ENCODE results near the gene TBC1D1.

Gene TBC1D1

DNA sequence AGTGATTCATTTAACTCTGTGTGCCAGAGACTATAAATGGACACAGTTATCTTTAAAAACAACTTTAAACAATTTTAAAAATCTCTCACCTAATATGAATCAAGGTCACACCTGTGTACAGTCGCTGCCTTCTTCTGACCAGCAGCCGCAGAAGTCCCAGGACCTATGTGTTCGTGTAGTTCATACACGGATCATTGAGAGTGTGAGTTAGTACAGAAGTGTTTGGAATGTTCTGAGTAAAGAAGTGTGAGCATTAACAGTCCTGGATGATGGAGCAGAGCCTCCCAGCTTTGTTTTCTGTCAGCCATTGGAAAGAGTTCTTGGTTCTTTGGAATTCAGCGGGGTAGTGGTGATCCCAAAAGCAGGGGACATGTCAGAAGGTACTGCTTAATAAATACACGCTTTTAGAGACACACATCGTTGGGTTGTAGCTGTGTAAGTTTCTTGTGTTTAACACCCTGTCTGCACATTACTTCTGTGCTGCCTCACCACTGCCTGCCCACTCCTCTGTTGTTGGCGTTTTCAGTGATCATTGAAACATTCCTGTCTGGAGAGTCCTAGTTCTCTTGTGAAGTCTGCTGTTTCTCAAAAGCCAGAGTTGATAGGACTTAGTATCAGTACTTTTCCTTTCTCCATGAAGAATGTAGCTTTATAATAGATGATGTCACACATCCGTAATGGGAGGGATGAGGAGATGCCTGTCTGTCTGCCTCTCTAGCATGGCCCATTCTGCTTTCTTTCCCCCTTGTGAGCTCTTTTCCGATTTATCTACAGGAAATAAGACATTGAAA, 159.9 kb downstream of the TBC1D1 start:
- TF ChIP-seq SIN3A (IDR thresholded peaks at IDR 0.05; ENCODE audit: borderline replicate concordance, insufficient read depth, low read length) (no peak), TAF1 (IDR thresholded peaks at IDR 0.05; ENCODE audit: borderline replicate concordance, insufficient read depth, low read length) (no peak), POLR2AphosphoS5 (IDR thresholded peaks at IDR 0.05; ENCODE audit: low read depth, low read length) (no peak), FOXP2 (optimal IDR thresholded peaks at IDR 0.05; ENCODE audit: borderline replicate concordance, extremely low read depth, extremely low read length, insufficient read depth) (no peak)
- TF ChIP-seq, protein P1, sequence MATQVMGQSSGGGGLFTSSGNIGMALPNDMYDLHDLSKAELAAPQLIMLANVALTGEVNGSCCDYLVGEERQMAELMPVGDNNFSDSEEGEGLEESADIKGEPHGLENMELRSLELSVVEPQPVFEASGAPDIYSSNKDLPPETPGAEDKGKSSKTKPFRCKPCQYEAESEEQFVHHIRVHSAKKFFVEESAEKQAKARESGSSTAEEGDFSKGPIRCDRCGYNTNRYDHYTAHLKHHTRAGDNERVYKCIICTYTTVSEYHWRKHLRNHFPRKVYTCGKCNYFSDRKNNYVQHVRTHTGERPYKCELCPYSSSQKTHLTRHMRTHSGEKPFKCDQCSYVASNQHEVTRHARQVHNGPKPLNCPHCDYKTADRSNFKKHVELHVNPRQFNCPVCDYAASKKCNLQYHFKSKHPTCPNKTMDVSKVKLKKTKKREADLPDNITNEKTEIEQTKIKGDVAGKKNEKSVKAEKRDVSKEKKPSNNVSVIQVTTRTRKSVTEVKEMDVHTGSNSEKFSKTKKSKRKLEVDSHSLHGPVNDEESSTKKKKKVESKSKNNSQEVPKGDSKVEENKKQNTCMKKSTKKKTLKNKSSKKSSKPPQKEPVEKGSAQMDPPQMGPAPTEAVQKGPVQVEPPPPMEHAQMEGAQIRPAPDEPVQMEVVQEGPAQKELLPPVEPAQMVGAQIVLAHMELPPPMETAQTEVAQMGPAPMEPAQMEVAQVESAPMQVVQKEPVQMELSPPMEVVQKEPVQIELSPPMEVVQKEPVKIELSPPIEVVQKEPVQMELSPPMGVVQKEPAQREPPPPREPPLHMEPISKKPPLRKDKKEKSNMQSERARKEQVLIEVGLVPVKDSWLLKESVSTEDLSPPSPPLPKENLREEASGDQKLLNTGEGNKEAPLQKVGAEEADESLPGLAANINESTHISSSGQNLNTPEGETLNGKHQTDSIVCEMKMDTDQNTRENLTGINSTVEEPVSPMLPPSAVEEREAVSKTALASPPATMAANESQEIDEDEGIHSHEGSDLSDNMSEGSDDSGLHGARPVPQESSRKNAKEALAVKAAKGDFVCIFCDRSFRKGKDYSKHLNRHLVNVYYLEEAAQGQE (IDR thresholded peaks at IDR 0.05; ENCODE audit: insufficient read depth in 1 of 2, low read depth in 2 of 2, low read length in 2 of 2), result no peak

DNA sequence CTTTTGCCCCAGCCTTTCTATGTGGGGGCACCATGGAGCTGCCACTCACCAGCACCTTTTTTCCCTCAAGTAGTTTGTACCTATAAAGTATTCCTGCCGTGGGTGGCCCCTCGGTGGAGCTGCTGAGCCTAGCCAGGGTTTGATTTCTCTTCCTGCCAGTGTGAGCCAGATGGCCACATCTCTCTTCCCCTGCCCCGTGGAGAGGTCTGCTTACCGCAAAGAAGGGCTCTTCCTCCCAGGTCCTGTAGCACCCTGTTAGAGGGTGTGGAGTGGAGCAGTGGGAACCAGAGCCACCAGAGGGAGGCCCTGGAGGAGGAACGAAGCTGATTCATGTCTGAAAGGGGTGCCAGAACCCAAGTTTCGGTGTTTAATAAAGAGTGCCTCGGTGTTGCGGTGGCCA, 164.7 kb downstream of the TBC1D1 start:
- TF ChIP-seq, protein P1 (IDR thresholded peaks at IDR 0.05; ENCODE audit: insufficient read depth in 1 of 2, low read depth in 2 of 2, low read length in 2 of 2), result no peak
- no peak for TF ChIP-seq TAF1 (IDR thresholded peaks at IDR 0.05; ENCODE audit: borderline replicate concordance, insufficient read depth, low read length)
- no peak for TF ChIP-seq FOXP2 (optimal IDR thresholded peaks at IDR 0.05; ENCODE audit: borderline replicate concordance, extremely low read depth, extremely low read length, insufficient read depth)
- no peak for TF ChIP-seq POLR2AphosphoS5 (IDR thresholded peaks at IDR 0.05; ENCODE audit: low read depth, low read length)
- no peak for TF ChIP-seq SIN3A (IDR thresholded peaks at IDR 0.05; ENCODE audit: borderline replicate concordance, insufficient read depth, low read length)

DNA sequence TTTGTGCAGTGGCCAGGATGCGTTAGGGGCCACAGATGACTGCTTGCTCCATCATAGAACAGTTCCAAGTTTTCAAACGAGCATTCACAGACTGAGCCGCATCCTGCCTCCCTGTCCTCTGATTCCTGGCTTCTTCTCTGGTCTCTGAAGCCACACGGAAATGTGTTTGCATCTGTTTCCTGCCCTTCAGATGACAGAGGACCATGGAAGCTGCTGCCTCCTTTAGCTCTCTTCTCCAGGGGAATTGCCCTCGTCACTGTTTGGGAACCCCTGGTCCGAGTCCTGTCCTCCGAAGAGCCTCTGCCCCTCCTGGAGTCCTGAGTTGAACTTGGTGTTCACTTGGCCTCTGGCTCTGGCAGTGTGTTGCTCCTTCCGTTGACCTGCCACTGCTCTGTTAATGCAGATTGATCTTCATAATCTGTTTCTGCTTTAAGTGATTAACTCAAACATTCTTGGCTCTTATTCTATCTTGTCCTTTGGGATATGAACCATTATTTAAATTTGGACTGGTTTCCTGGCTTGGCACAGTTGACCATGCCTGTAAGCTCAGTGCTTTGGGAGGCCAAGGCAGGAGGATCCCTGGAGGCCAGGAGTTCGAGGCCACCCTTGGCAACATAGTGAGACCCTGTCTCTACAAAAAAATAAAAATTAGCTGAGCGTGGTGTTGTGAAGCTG, 165.3 kb downstream of the TBC1D1 start:
- TF ChIP-seq POLR2AphosphoS5 (IDR thresholded peaks at IDR 0.05; ENCODE audit: low read depth, low read length) (no peak), SIN3A (IDR thresholded peaks at IDR 0.05; ENCODE audit: borderline replicate concordance, insufficient read depth, low read length) (no peak)
- TF ChIP-seq, protein P1 (IDR thresholded peaks at IDR 0.05; ENCODE audit: insufficient read depth in 1 of 2, low read depth in 2 of 2, low read length in 2 of 2), result no peak

DNA sequence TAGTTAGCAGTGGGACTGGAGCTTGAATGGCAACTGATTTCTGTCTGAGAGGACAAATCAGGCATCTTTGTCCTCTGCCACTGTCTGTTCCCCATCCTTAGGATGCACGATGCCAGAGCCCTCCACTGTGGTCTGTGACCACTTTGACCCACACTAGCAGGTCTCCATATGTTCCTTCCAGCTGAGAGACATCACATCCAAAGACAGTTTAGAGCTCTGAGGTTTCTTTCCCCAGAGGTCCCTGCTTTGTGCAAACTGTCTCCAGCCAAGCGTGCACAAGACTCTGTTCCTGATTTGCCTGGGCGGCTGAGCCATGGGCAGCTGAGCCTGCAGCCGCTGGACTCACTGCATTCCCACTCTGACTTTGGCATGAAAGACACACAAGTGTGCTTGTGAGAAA, 167.3 kb downstream of the TBC1D1 start:
- TF ChIP-seq POLR2AphosphoS5 (IDR thresholded peaks at IDR 0.05; ENCODE audit: low read depth, low read length) (no peak), SIN3A (IDR thresholded peaks at IDR 0.05; ENCODE audit: borderline replicate concordance, insufficient read depth, low read length) (no peak), FOXP2 (optimal IDR thresholded peaks at IDR 0.05; ENCODE audit: borderline replicate concordance, extremely low read depth, extremely low read length, insufficient read depth) (no peak), TAF1 (IDR thresholded peaks at IDR 0.05; ENCODE audit: borderline replicate concordance, insufficient read depth, low read length) (no peak)

DNA sequence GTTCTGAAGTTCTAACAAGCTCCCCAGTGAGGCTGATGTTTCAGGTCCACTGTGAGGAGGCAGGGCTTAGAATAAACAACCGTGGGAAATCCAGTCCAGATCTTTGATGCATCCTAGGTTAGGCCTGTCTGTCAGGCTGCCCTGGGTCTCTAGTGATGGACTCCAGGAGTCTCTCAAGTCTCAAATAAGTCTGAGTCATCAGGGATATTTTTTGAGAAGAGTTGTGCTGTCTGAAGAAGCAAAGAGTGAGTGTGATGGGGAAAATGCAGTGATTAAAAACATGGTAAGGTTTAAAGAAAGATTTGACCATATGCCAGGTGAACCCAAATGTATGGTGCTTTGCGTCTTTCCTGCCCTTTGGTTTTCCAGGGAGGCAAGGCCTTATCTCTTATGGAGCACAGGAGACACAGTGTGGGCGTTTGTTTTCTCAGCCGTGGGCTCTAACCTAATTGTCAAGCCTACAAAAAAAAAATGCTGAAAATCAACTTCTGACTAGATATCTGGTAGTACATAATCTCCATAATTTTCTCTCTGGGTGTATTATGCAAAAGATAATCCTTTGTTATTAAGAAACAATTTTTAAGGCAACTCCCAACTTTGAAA, 170.0 kb downstream of the TBC1D1 start:
- TF ChIP-seq SIN3A (IDR thresholded peaks at IDR 0.05; ENCODE audit: borderline replicate concordance, insufficient read depth, low read length) (no peak), POLR2AphosphoS5 (IDR thresholded peaks at IDR 0.05; ENCODE audit: low read depth, low read length) (no peak), TAF1 (IDR thresholded peaks at IDR 0.05; ENCODE audit: borderline replicate concordance, insufficient read depth, low read length) (no peak), FOXP2 (optimal IDR thresholded peaks at IDR 0.05; ENCODE audit: borderline replicate concordance, extremely low read depth, extremely low read length, insufficient read depth) (no peak)
- TF ChIP-seq, protein P1 (IDR thresholded peaks at IDR 0.05; ENCODE audit: insufficient read depth in 1 of 2, low read depth in 2 of 2, low read length in 2 of 2), result no peak
